ENCODE measurements around the gene TESPA1.

- TF ChIP-seq EP300 (IDR thresholded peaks at IDR 0.05) (no peak), CTCF (IDR thresholded peaks at IDR 0.05) (no peak), POLR2AphosphoS5 (IDR thresholded peaks at IDR 0.05) (no peak), POLR2A (IDR thresholded peaks at IDR 0.05; ENCODE audit: low read depth) (no peak)
These were observed 17.8 kb upstream of the TESPA1 start for GRCh38 chr12:55002355-55002754.

Data from esophagus muscularis mucosa (tissue), 4 donors.